HG03460 (cell line): ENCODE results near the gene CREB5.

Experiments
- ATAC-seq: cut with Tn5 transposase; IDR thresholded peaks from one replicate; pipeline ENCODE4 v1.9.1; 2021; ENCODE audit not compliant: unreplicated experiment

CREB5 gene

DNA sequence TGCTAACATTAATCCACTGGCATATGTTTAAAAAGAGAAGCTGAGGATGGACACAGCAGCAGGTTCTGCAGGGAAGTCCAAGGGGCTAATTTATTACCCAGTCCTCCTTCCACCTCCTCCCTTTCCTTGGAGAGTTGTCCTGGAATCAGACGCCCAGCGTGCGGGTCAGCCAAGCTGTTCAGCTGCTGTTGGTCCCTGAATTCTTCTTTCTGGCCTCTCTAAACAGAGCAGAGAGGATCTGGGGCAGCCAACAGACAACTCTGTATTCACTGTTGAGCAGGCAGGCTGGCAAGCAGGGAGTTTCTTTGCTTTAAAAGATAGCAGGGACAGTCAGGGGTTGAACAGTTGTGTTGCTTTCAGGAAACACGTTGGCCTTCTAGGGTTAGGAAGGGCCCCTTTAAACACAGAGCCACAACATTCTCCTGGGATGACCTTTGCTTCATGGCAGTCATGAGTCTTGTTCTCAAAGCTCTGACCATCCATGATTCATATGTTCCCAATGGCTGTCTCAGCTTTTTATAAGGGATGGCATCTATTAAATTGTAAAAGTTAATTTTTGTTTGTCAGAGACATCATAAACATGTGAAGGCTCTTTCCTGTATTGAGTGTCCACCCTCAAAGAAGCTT is 217.0 kb downstream of the CREB5 start:
- no peak for ATAC-seq

DNA sequence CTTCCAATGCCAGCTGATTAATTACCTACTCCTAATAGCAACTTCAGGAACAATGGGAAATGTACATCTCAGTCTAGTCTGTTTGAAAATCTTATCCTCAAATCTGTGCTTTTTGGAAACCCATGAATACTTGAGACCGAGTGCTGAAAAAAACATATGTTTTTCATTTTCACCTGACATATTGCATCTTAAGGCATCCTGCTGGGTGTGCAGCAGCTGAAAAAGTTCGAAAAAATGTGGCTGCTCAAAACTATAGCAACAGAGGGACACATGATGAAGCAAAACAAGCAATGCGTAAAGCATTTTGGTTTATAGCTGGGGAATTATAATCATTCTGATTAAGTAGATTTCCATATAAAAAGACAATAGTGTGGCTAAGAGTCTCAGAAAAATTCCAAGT is 218.0 kb downstream of the CREB5 start:
- ATAC-seq: no peak

GRCh38 chr7:28631995-28632394 is 219.7 kb downstream of the CREB5 start:
- no peak for ATAC-seq

DNA sequence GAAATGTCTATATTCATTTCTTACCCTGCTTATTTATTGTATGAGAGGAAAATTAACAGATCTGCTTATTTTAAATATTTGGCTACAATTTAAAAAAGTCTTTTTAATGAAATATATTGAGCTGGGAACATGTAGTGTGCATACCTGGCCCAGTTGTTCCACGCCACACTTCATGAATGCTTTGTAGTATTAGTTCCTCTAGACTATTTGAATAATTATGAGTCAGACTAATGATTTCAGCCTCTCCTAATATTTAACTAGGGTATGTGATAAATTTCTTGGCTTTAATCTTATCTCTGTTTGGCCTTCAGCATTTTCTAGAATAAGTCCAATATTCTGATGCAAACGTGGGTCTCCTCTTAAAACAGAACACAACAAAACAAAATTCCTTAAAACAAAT is 226.6 kb downstream of the CREB5 start:
- ATAC-seq: no peak

DNA sequence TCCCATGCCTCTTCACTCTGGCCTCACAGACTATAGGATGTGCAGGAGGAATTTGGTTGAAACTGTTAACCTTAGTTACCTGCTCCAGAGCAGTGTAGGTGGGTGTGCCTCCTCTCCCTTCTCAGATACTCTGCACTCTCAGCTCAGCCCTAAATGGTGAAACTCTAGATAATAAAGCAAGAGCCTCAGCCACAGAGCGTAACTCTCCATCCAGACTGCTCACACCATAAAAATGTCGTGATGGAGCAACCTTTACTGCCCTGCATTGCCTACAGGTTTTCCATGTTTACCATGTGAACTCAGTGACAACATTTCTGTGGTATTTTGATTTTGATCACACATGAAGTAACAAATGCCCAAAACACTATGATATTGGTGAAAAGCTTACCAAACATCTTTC is 227.7 kb downstream of the CREB5 start:
- ATAC-seq: no peak

DNA sequence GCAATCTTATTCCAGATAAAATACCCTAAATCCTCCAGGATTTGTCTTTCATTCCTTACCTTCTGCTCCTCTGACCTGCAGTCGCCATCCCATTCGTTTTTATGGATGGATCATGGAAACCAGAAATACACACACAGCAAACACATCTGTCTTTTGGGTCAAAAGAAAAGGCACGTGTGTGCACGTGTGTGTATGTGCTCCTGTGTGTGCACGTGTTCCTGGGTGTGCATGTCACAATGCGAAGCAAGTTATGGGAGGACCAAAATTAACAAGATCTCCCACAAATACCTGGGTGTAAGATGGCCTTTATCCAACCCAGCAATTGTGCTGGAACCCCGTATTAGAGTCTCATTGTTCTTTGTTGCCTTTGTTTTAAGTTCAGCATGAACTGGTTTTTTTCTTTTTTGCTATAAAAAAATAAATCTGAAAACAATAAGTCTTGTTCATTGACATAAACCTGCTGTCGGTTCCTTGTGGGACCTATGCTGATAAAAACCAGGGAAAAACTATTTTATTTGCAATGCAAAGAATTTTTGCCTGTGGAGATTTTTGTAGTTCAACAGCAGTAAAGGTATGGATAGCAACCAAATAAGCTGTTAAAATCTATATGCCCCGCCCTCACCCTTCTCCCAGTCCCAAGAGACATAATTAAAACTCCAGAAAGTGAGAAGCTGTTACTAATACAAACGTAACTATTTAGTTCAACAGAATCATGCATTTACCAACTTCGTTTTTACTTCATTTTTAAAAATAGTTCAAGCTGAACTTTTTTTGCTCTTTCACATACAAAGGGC is 229.6 kb downstream of the CREB5 start:
- no peak for ATAC-seq

DNA sequence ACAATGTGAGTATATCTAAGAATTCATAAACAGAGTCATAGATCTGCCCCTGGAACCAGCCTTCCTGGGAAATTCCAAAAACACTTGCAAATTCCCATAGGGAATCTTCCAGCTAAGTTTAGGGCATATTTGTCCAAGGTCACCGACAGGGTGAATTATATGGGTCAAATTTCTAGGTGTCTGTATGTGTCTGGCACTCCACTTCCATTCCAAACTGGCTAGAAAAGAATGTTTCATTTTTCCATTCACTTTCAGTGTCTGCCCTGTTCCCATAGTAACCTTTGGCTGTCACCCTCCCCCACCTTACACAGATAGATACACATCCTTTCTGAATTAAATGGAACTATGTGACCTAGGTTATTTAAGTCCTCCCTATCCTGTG is 230.9 kb downstream of the CREB5 start:
- ATAC-seq: no peak

GRCh38 chr7:28643584-28644340 is 231.4 kb downstream of the CREB5 start:
- ATAC-seq: no peak

DNA sequence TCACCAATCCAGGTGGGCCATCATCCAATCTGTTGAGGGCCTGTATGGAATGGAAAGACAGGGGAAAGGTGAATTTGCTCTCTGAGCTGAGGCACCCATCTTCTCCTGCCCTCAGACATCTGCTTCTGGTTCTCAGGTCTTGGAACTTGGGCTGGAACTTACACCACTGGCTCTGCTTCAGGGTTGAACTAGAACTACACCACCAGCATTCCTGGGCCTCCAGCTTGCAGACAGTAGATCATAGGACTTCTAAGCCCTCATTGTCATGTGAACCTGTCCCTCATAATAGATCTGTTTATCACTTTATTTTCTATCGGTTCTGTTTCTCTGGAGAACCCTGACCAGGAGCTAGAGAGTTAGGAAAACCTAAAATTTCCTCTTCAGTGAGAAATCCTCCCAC is 233.5 kb downstream of the CREB5 start:
- ATAC-seq: no peak

DNA sequence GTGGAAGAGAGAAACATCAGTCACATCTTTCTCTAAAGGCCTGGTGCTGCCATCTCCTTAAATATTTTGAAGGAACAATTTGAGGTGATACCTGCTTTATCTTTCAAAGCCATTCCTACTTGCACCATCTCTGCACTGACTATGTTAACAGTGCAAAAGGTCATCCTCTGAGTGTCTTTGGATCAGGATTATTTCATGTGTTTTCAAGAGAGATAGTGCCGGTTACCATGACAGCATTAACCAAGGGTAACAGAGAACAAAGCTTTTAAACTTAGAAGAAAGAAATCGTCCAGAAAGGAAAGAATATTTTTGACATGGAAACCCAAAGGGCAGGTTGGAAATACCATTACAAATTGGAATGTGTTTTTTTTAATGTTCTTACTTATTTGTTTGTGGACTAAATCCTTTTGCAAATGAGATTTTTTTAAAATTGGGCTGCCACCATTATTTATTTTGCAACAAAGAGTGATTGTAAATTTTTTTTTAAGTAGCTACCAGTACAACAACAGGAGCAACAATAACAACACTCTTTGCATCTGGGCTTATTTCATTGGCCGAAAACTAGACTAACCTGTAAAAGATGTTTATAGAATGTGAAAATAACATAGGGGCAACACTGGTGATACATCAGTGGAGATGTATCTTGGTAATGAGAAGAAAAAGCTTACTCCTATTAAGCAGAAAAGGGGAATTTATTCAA is 234.2 kb downstream of the CREB5 start:
- ATAC-seq: no peak

- no peak for ATAC-seq
These were observed 234.7 kb downstream of the CREB5 start for GRCh38 chr7:28647076-28647421.

- no peak for ATAC-seq
These were observed 236.9 kb downstream of the CREB5 start for GRCh38 chr7:28649189-28649588.

GRCh38 chr7:28649811-28650210 is 237.5 kb downstream of the CREB5 start:
- no peak for ATAC-seq

DNA sequence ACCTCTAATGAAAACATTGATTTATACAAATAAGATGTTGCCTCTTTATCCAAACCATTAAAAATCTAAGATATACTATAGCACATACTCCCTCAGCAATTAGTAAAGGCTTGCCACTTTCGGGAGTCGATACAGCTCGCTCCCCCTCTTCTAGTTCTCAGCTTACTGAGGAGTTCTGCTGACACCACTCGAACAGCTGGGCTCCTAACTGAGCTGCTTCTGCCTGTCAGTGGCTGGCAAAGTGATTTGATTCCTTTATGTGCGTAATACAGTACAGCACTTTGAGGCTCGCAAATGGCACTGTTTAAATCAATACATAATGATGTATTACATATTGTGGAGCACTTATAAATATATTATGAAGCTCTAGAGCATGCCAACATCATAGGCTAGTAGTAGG is 241.8 kb downstream of the CREB5 start:
- ATAC-seq: no peak

DNA sequence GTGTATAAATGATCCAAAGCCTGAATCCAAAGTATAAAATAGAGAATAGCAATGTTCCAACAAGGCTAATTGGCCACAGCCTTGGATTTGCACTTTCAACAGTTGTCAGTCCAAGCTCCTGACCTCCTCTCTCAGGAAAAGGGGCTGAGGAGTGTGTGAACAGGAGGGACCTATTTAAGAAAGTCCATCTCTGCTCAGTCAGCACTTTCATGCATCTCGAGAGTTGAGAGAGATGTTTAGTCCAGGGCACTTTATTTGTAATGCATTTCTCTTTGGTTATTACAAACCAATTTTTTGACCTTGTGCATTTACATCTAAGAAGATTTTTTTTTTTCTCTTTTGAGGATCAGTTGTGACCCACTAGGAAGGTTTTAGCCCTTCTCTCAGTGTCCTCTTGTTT is 244.2 kb downstream of the CREB5 start:
- no peak for ATAC-seq

DNA sequence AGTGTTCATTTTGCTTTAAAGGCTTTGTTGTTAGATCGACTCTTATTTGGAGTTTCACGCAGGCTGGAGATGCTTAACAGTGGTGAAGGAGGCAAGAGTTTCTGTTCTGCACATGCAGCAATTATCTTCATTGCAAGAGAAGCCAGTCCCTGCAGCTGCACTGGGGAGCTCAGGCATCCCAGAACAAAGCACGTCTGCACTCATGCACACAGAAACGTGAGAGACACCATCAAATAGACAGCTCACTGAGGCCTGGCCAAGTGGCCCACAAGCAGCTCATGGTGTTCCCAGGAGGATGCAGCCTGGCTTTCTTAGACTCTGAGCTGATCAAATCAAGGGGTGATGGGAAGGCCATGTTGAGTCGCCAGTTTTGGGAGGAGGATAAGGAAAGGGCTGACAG is 246.1 kb downstream of the CREB5 start:
- ATAC-seq: no peak

GRCh38 chr7:28660132-28660531 is 247.8 kb downstream of the CREB5 start:
- ATAC-seq: no peak

DNA sequence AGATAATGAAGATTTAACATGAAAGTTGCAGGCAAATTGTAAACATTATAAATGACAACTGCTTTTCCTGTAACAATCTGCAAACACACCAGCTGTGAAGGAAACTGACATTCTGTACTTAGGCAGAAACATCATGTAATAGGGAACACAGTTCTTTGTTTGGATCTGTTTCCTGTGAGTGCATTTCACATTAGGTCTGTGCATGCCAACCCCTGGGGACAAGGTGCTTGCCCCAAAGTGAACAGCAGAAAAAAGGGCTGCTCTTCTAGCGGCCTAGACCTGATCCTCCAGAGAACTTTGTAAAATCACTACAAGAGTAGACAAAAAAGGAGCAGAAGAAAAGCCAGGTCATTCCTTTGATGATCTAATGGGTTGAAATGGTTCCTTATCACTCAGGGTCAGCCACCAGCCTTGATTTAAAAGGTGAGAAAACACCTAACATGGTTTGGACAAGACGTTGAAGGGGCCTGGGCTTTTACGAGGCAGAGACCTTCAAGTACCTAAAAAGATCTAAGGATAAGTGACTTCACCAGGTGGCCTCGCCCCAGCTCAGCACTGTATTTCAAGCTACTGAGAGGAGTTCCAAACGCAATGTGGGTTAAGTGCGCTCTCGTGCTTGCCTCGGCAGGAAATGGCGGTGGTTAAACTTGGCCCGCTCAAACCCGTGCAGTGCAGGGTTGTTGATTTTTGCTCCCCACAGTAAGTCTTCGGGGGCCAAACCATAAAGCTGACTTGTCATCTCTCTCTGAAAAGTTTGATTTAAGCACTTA is 249.7 kb downstream of the CREB5 start:
- ATAC-seq: no peak

GRCh38 chr7:28666154-28666553 is 253.8 kb downstream of the CREB5 start:
- ATAC-seq: no peak

GRCh38 chr7:28668085-28668484 is 255.8 kb downstream of the CREB5 start:
- no peak for ATAC-seq

- ATAC-seq: no peak
These were observed 257.0 kb downstream of the CREB5 start for GRCh38 chr7:28669330-28669729.
